Nephron progenitor cell (in vitro differentiated cells): ENCODE measurements around the gene ARL5C.

Experiments
- DNase-seq: peaks from one replicate; pipeline ENCODE4 v3.0.0; 2021
- H3K27ac Mint-ChIP-seq: 2 replicates; pipeline ENCODE4 v1.8.0; 2021; ENCODE audit warnings: mild to moderate bottlenecking, moderate library complexity, mixed read lengths
- H3K27me3 Mint-ChIP-seq: 2 replicates; pipeline ENCODE4 v1.8.0; 2021; ENCODE audit warnings: mild to moderate bottlenecking, low read depth, mixed read lengths; ENCODE audit not compliant: poor library complexity
- H3K36me3 Mint-ChIP-seq: 2 replicates; pipeline ENCODE4 v1.8.0; 2021; ENCODE audit warnings: low read depth, mixed read lengths
- H3K4me1 Mint-ChIP-seq: 2 replicates; pipeline ENCODE4 v1.8.0; 2021; ENCODE audit warnings: mixed read lengths
- H3K4me3 Mint-ChIP-seq: 2 replicates; pipeline ENCODE4 v1.8.0; 2021; ENCODE audit warnings: mild to moderate bottlenecking, moderate library complexity, mixed read lengths
- H3K9me3 Mint-ChIP-seq: 2 replicates; pipeline ENCODE4 v1.8.0; 2021; ENCODE audit warnings: mild to moderate bottlenecking, moderate library complexity, mixed read lengths
- TF ChIP-seq, protein P1 (sequence below): fragments of 200-600 bp; sonication (generic); IDR thresholded peaks from 2 replicates; pipeline ENCODE4 v1.5.0; 2021; ENCODE audit warnings: antibody characterized with exemption

The ARL5C gene

DNA sequence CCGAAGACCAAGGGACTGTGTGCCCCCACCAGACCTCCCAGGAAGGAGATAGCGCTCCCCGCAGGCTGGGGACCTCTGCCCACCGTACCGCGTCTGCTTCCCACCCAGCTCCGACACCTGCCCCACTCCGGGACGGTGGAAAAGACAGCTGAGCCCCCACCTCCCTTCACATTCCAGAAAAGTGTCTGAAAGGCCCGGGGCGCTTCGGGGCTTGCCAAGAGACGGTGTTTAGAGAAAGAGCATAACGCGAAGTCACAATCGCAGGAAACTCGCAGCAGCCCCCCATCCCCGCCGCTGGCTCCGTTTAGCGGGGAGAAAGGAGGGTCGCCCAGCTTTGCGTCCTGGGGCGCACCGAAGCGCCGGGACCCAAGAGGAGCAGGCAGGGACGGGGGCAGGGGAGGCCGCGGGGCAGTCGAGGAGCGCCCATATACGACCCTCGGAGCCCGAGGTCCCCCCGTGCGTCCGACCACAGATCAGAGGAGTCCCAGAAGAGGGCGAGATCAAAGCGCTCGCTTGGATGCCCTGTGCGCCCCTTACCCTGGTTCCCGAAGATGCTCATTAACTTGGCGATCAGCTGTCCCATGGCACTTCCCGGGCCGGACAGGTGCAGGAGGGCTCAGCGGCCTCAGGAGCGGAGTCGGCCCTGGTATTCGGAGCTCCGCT lies 652 bp downstream of the ARL5C start:
- TF ChIP-seq, protein P1, sequence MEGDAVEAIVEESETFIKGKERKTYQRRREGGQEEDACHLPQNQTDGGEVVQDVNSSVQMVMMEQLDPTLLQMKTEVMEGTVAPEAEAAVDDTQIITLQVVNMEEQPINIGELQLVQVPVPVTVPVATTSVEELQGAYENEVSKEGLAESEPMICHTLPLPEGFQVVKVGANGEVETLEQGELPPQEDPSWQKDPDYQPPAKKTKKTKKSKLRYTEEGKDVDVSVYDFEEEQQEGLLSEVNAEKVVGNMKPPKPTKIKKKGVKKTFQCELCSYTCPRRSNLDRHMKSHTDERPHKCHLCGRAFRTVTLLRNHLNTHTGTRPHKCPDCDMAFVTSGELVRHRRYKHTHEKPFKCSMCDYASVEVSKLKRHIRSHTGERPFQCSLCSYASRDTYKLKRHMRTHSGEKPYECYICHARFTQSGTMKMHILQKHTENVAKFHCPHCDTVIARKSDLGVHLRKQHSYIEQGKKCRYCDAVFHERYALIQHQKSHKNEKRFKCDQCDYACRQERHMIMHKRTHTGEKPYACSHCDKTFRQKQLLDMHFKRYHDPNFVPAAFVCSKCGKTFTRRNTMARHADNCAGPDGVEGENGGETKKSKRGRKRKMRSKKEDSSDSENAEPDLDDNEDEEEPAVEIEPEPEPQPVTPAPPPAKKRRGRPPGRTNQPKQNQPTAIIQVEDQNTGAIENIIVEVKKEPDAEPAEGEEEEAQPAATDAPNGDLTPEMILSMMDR: no peak
- Mint-ChIP-seq H3K9me3 (peaks cover 9% of the 10 kb centered on the region), H3K4me3 (peak overlapping the region; percentile 86), H3K4me1 (peaks cover 40% of the 10 kb centered on the region), H3K27ac (no peak overlapping the region), H3K36me3 (no peaks in the 10 kb centered on the region), H3K27me3 (peaks cover 58% of the 10 kb centered on the region)
- peak; percentile 32 for DNase-seq

GRCh38 chr17:39164675-39165143 lies 1.3 kb downstream of the ARL5C start:
- TF ChIP-seq, protein P1: peak; percentile 67
- peaks cover 62% of the 10 kb centered on the region for H3K27me3 Mint-ChIP-seq
- DNase-seq: peak; percentile 88
- peaks cover 38% of the 10 kb centered on the region for H3K4me1 Mint-ChIP-seq
- no peak overlapping the region for H3K27ac Mint-ChIP-seq
- peaks cover 9% of the 10 kb centered on the region for H3K9me3 Mint-ChIP-seq
- peak overlapping the region; percentile 86 for H3K4me3 Mint-ChIP-seq
- no peaks in the 10 kb centered on the region for H3K36me3 Mint-ChIP-seq

GRCh38 chr17:39161962-39162361 lies 4.0 kb downstream of the ARL5C start:
- Mint-ChIP-seq H3K36me3 (no peaks in the 10 kb centered on the region), H3K4me1 (peaks cover 25% of the 10 kb centered on the region), H3K27ac (no peak overlapping the region), H3K27me3 (peaks cover 52% of the 10 kb centered on the region), H3K9me3 (no peaks in the 10 kb centered on the region), H3K4me3 (no peak overlapping the region)
- no peak for DNase-seq
- TF ChIP-seq, protein P1: no peak

GRCh38 chr17:39158623-39159022 lies 7.3 kb downstream of the ARL5C start:
- H3K4me3 Mint-ChIP-seq: no peak overlapping the region
- no peaks in the 10 kb centered on the region for H3K4me1 Mint-ChIP-seq
- no peak for DNase-seq
- no peak overlapping the region for H3K27ac Mint-ChIP-seq
- H3K27me3 Mint-ChIP-seq: peaks cover 39% of the 10 kb centered on the region
- TF ChIP-seq, protein P1: no peak
- H3K9me3 Mint-ChIP-seq: peaks cover 9% of the 10 kb centered on the region
- H3K36me3 Mint-ChIP-seq: no peaks in the 10 kb centered on the region

DNA sequence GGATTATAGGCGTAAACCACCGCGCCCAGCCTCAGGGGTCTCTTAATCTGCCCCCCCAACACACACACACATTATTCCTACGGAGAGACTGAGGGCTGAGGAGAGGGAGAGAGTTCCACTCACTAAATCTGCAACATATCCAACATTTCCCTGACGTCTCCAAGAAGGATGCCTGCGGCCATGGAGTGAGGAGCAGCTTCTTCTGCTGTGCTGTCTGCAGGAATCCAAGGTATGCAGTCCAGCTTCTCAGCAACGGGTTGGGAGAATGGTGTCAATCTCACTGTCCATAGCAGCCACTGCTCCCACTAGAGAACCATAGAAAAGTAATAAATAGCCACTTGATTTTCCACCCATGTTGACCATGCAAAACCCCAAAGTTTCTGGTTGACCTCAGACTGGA lies 9.5 kb downstream of the ARL5C start:
- H3K27me3 Mint-ChIP-seq: peaks cover 52% of the 10 kb centered on the region
- peaks cover 10% of the 10 kb centered on the region for H3K9me3 Mint-ChIP-seq
- TF ChIP-seq, protein P1: no peak
- H3K4me3 Mint-ChIP-seq: no peak overlapping the region
- H3K4me1 Mint-ChIP-seq: peaks cover 20% of the 10 kb centered on the region
- H3K36me3 Mint-ChIP-seq: no peaks in the 10 kb centered on the region
- no peak overlapping the region for H3K27ac Mint-ChIP-seq
- no peak for DNase-seq

- TF ChIP-seq, protein P1: no peak
- Mint-ChIP-seq H3K4me1 (peaks cover 20% of the 10 kb centered on the region), H3K27ac (no peak overlapping the region), H3K36me3 (no peaks in the 10 kb centered on the region), H3K9me3 (peaks cover 10% of the 10 kb centered on the region), H3K4me3 (no peak overlapping the region), H3K27me3 (peaks cover 54% of the 10 kb centered on the region)
- DNase-seq: no peak
These were observed 10.3 kb downstream of the ARL5C start for GRCh38 chr17:39155654-39156053.
